Hypothalamus (tissue), 51 donors: Measurements from ENCODE around the gene ILF3.
"Not testable (repeated sequence)": the region's sequence is repeated elsewhere in the genome, so short reads cannot be mapped to it uniquely, and the experiment has no call there.

ENCODE experiments used
- DNase-seq, 51 donors: peaks; one replicate each; lab custom pipeline; 2025; lab: John Stamatoyannopoulos, UW

Gene ILF3

GRCh38 chr19:10641248-10641647 lies 12.9 kb upstream of the ILF3 start:
- DNase-seq = no peak

GRCh38 chr19:10642473-10643171 lies 11.5 kb upstream of the ILF3 start:
- peak in 14 of 51 donors; percentile 2 to 35 (median 20) for DNase-seq

- DNase-seq = peak in 1 of 51 donors; percentile 8
These were observed 10.8 kb upstream of the ILF3 start for GRCh38 chr19:10643172-10643967.

DNA sequence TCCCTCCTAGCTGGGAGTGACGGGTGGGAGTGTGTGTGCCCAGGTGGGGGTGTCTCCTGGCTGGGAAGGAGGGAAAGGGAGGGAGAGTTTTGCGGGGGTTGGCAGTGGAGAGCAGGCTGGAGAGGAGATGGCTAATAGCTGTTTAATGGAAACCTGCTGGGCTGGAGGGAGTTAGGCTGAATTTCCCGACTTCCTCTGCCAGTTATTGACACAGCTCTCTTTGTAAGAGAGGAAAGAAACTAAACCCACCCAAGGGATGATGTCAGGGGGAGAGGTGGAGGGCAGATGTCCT lies 10.2 kb upstream of the ILF3 start:
- peak in 1 of 51 donors; percentile 22 for DNase-seq

DNA sequence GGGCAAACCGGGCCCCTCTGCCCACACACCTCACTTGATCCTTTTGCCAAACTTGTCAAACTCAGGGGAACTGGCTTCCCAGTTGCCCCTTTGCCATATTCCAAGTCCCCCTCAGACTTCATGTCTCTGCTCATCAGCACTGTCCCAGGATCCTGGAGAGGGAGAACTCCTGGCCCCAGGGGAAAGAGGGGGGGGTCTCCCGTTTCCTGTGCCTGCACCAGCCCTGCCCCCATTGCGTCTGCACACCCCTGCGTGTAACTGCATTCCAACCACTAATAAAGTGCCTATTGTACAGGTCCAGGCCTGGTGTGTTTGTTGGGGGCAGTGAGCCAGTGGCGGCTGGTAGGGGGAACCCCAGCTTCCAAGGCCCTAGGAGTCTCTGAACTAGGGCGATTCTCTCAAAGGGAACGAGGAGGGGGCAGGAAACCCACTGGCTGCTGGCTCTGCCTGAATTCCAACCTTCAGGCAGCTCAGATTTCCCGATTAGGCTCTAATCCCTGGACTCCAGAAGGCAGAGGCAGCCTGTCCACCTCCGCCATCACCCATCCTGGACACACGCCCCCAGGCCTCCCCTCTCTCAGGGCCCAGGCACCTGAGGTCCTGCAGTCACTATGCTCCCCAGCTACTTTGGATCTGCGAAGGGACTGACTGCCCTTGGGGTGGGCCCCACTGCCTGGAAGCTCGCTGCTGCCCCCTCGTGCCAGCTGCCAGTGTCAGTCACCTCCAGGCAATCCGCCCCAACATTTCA lies 9.7 kb upstream of the ILF3 start:
- peak in 50 of 51 donors; percentile 11 to 89 (median 69) for DNase-seq

GRCh38 chr19:10646456-10647159 lies 7.5 kb upstream of the ILF3 start:
- DNase-seq = peak in 1 of 51 donors; percentile 15

DNA sequence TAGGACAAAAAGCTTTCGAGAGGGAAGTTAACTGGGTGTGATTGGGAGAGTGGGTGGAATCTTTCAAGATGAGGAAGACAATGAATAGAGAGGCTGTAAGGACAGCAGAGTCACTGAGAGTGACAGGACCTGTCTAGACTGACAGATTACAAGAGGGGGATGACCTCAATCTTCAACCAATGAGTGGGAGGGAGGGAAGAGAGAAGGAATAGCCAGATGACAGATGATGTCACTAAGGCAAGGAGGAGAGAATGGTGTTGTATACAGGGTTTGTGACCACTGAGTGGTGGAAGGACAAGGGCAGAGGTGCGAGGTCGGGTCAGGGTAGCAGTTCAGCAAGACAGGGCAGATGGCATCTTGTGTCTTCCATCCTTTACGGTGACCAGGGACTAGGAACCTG lies 5.8 kb upstream of the ILF3 start:
- no peak for DNase-seq

DNA sequence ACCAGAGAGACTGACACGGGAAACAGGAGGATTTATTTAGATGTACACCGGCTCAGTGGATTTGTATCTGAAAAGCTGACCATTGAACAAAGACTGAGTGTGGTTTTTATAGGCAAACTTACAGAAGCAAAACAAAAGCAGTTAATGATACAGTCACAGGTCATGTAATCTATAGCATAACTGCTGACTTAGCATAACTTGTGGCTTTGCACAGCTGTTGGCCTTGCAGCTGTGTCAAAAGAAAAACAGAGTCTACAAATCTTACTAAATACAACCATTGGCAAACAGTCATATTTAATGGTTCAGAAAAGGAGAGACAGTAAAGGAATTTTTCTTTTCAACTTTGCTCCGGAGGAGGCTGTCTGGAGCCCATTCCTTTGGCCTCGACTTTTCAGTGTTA lies 2.3 kb upstream of the ILF3 start:
- DNase-seq = no peak

- no peak for DNase-seq
These were observed 739 bp upstream of the ILF3 start for GRCh38 chr19:10653482-10653731.

DNA sequence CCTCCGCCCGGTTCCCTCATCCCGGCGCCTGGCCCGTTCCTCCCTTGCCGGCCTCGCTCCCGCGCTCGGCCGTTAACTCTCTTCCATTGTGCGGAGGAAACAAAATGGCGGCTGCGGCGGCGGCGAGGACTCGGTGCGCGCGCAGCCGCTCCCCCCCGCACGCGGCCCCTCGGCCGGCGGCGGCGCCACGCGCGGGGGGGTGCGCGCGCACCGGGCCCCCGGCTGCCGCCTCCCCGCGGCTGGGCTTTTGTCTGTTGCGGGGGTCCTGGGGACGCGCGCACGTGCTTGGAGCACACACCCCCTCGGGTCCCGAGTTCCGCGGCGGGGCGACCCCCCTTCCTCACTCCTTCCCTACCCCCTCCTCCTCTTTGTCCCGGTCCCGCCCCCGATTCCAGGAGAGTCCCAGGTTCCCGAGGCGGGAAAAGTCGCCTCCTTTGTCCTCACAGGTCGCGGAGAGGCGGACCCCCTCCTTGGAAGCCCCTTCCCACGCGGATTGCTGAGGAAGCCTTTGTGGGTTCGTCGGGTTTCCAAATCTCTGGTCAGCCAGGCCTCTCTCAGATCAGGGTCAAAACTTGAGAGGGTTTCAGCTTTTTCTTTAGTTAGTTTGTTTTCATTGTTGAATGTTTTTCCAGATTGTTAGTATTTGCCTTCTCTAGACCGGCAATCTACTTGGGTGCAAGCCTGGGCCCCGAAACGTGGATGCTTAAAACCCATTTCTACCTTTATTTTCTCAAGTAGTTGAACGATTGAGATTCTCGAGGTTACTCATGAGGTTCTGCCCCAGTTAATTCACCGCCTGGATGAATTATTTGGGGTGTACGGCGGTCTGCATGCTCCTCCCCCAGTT lies 687 bp downstream of the ILF3 start:
- DNase-seq = peak in 26 of 51 donors; percentile 10 to 74 (median 44)

DNA sequence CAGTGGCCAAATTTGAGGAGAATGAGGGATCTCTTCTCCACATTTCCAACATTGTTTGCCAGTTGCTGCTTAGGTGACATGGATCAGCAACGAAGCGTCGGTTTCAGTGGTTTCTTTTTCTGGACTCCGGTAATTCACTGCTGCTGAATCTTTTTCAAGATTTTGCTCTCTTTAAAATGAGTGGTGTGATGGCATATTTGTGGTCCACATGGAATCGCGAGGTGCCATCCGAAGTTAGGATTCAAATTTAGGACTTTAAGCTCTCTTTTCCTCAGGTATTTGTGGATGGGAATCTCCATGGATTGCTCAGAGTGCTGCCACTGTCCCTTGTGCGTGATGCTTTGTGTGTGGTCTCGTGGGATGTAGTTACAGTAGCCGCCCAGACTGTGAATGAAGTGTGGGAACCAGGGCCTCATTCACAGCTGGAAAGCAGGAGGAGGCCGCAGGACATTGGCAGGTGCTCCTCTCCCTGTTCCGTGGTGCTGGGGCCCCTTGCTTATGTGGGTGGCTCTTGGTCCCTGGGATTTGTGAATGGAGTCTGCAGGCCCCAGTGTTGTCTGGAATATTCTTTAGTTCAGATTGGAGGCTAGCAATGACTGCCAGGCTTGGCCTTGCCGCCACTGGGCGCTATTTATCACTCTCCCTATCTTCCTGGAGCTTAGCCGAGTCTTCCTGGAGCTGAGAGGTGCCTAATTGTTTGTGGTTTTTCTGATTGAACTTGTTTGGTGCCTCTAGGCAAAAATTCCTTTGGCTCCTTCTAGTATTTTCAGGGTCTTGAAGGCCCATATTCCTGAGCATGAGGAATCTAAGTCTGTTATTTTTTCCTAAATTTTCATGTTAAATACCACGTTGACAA lies 1.5 kb downstream of the ILF3 start:
- DNase-seq = peak in 7 of 51 donors; percentile 1 to 48 (median 10)

DNA sequence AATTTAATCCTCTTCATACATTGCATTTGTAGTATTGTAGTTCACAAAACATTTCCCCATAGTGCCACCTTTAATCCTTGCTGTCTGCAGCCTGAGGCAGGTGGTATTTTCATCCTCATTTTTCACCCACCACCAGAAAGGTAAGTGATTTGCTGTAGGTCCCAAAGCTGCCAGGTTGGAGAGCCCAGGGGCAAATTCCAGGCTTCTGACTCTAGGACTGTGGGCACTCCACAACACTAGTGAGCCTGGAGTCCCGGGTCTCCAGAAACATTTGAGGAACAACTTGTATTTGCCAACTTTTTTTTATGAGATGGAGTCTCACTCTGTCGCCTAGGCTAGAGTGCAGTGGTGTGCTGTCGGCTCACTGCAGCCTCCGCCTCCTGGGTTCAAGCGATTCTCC lies 6.2 kb downstream of the ILF3 start:
- no peak for DNase-seq

GRCh38 chr19:10661946-10662345 lies 7.8 kb downstream of the ILF3 start:
- DNase-seq = no peak

GRCh38 chr19:10662384-10663251 lies 8.5 kb downstream of the ILF3 start:
- peak in 2 of 51 donors; percentile 8 to 44 for DNase-seq

GRCh38 chr19:10663252-10663563 lies 9.1 kb downstream of the ILF3 start:
- not testable (repeated sequence) for DNase-seq

DNA sequence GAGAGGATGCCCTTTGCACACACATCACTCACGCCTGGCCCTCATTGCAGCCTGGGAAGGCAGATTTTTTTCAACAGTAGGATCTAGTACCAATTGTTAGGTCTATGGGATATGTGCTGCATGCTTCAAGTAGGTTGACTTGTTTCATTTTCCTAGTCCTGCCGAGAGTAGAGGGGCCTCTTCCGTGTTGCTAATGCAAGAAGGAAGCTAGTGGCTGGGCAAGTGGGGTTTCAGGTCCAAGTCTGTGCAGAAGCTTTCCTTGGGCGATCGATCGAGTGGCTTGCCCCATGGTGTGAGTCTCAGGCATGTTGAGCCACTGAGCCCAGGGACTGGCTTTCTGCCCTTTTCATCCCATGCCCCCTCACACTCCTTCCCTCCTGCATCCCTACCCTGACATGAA lies 13.7 kb downstream of the ILF3 start:
- no peak for DNase-seq

DNA sequence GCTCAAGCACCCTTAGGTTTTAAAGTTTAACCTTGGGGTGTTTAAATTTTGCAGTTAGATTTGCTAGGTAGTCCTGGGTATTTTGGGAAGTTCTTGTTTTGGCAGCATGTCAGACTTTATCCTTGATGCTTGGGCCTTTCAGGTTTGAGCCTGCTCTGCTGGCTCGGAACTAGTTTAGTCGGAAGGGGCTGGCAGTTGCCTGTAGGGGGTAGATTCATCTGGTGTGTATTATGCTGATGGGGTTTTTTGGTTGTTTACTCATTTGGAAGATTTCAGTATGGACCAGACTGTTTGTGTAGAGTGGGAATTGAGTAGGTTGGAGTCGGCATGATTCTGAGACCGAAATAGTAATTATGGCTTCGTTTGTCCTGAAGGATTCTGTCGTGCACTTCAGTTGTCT lies 15.1 kb downstream of the ILF3 start:
- DNase-seq = peak in 1 of 51 donors; percentile 10

DNA sequence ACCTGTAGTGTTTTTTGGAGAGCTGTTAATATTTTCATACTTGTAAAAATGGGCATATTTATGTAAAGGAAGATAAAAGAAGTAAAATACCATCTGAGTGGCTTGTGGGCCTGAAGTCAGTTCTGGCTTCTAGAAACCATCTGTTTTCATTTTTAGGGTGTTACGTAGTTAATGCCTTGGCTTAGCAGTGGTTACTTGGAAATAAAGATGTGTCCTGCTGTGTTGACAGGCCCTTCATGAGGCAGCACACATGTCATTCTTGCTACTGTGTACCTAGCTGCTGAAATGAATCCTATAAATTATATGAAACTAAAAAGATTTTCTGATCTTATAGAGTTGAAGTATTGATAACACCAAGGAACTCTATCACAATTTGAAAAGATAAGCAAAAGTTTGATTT lies 16.0 kb downstream of the ILF3 start:
- no peak for DNase-seq
